Hepatocyte (in vitro differentiated cells): ENCODE measurements around the gene SPAG16. TPM values are rescaled to one million over a fixed set of nuclear protein-coding genes. Genes with fewer than 3 reads are reported as not detected.

Experiments
- DNase-seq: peaks from one replicate; pipeline ENCODE4 v3.0.0-alpha.2; 2016; ENCODE audit warnings: low spot score
- H2AFZ ChIP-seq: fragments of 200-600 bp; sonication (generic); 2 replicates; pipeline ENCODE4 v1.6.0; 2016; ENCODE audit warnings: antibody characterized with exemption, mild to moderate bottlenecking
- H3K27ac ChIP-seq: fragments of 200-600 bp; sonication (generic); 2 replicates; pipeline ENCODE4 v1.5.1; 2016; ENCODE audit warnings: mild to moderate bottlenecking
- H3K27me3 ChIP-seq: fragments of 200-600 bp; sonication (generic); 2 replicates; pipeline ENCODE4 v1.6.1; 2016
- H3K36me3 ChIP-seq: fragments of 200-600 bp; sonication (generic); replicated peaks from 2 replicates; pipeline ENCODE4 v1.5.1; 2016; ENCODE audit warnings: low read depth; ENCODE audit not compliant: insufficient read depth
- H3K4me1 ChIP-seq: fragments of 200-600 bp; sonication (generic); 2 replicates; pipeline ENCODE4 v1.5.1; 2016; ENCODE audit warnings: mild to moderate bottlenecking, moderate library complexity; ENCODE audit not compliant: insufficient read depth
- H3K4me2 ChIP-seq: fragments of 200-600 bp; sonication (generic); 2 replicates; pipeline ENCODE4 v1.6.0; 2016
- H3K4me3 ChIP-seq: fragments of 200-600 bp; sonication (generic); 2 replicates; pipeline ENCODE4 v1.5.1; 2016; ENCODE audit warnings: mild to moderate bottlenecking
- H3K79me2 ChIP-seq: fragments of 200-600 bp; sonication (generic); 2 replicates; pipeline ENCODE4 v1.6.0; 2017; ENCODE audit warnings: mild to moderate bottlenecking
- H3K9me2 ChIP-seq: fragments of 200-600 bp; sonication (generic); replicated peaks from 2 replicates; pipeline ENCODE4 v1.6.0; 2017; ENCODE audit warnings: mild to moderate bottlenecking; ENCODE audit not compliant: insufficient read depth
- H3K9me3 ChIP-seq: fragments of 200-600 bp; sonication (generic); 2 replicates; pipeline ENCODE4 v1.5.1; 2016; ENCODE audit warnings: low read depth, mild to moderate bottlenecking
- H4K20me1 ChIP-seq: fragments of 200-600 bp; sonication (generic); 2 replicates; pipeline ENCODE4 v1.6.0; 2016; ENCODE audit warnings: mild to moderate bottlenecking; ENCODE audit not compliant: insufficient read depth, poor library complexity, severe bottlenecking
- EZH2 ChIP-seq: fragments of 200-600 bp; sonication (generic); IDR thresholded peaks from 2 replicates; pipeline ENCODE4 v1.6.1; 2016; ENCODE audit warnings: antibody characterized with exemption, mild to moderate bottlenecking, borderline replicate concordance
- EZH2phosphoT487 ChIP-seq: fragments of 200-600 bp; sonication (generic); IDR thresholded peaks from one replicate; pipeline ENCODE4 v1.6.1; 2018; ENCODE audit warnings: antibody characterized with exemption, mild to moderate bottlenecking, low read depth, moderate library complexity; ENCODE audit not compliant: unreplicated experiment, severe bottlenecking
- WGBS: methylation state at CpG from one replicate; pipeline ENCODE4 v1.1.6; 2016; ENCODE audit warnings: low lambda C conversion rate; ENCODE audit errors: missing lambda C conversion rate; 5-methylcytosine and 5-hydroxymethylcytosine counted together
- polyA plus RNA-seq: library from polyadenylated mRNA; unstranded; fragments of >200 nt; fragmentation: Nextera tagmentation; extraction: Ambion mirVana; gene quantifications from 2 replicates; pipeline ENCODE4 v1.2.1, GENCODE V29; 2016
- total RNA-seq: library from RNA; depleted of rRNA; stranded (reverse); fragments of >200 nt; gene quantifications from 2 replicates; pipeline ENCODE4 v1.2.3, GENCODE V29; 2014
- TF ChIP-seq, protein P1 (sequence below): fragments of 200-600 bp; sonication (generic); IDR thresholded peaks from 2 replicates; pipeline ENCODE4 v1.5.1; 2016; ENCODE audit warnings: antibody characterized with exemption, mild to moderate bottlenecking; ENCODE audit not compliant: poor library complexity

Gene SPAG16
- total and polyA plus RNA-seq, 2 experiments from 2014 or later = 52.1 to 56.9 TPM

DNA sequence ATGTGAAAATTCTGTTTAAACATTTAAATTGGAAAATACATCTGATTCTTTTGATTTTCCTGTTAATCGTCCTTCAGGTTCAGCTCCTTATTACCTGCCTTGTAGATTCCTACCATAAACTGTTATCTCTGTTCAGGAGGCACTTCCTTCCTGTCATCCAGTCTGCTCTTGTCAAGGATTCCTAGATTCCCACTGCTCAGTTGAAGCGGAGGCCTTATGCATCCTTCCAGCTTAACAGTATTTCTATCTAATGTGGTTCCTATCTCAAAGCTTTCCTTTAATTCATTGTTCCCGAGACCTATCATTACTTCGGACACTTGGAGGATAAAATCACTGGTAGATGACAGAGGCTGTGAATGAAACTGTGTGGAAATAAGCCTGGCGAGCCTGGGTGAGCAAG is 12.0 kb downstream of the SPAG16 start:
- Histone ChIP-seq H3K4me1 (no peaks in the 10 kb centered on the region), H3K27ac (no peak overlapping the region), H3K4me2 (no peak overlapping the region), H3K9me2 (no peaks in the 10 kb centered on the region), H3K79me2 (peaks cover 16% of the 10 kb centered on the region), H3K4me3 (no peak overlapping the region), H3K9me3 (no peaks in the 10 kb centered on the region), H4K20me1 (no peaks in the 10 kb centered on the region), H3K36me3 (no peaks in the 10 kb centered on the region), H2AFZ (no peak overlapping the region), H3K27me3 (no peaks in the 10 kb centered on the region)
- TF ChIP-seq, protein P1, sequence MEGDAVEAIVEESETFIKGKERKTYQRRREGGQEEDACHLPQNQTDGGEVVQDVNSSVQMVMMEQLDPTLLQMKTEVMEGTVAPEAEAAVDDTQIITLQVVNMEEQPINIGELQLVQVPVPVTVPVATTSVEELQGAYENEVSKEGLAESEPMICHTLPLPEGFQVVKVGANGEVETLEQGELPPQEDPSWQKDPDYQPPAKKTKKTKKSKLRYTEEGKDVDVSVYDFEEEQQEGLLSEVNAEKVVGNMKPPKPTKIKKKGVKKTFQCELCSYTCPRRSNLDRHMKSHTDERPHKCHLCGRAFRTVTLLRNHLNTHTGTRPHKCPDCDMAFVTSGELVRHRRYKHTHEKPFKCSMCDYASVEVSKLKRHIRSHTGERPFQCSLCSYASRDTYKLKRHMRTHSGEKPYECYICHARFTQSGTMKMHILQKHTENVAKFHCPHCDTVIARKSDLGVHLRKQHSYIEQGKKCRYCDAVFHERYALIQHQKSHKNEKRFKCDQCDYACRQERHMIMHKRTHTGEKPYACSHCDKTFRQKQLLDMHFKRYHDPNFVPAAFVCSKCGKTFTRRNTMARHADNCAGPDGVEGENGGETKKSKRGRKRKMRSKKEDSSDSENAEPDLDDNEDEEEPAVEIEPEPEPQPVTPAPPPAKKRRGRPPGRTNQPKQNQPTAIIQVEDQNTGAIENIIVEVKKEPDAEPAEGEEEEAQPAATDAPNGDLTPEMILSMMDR = no peak
- TF ChIP-seq EZH2phosphoT487 = no peak
- TF ChIP-seq EZH2 = no peak
- WGBS = 94% methylated on average over 5 of the region's 5 CpGs
- no peak for DNase-seq

DNA sequence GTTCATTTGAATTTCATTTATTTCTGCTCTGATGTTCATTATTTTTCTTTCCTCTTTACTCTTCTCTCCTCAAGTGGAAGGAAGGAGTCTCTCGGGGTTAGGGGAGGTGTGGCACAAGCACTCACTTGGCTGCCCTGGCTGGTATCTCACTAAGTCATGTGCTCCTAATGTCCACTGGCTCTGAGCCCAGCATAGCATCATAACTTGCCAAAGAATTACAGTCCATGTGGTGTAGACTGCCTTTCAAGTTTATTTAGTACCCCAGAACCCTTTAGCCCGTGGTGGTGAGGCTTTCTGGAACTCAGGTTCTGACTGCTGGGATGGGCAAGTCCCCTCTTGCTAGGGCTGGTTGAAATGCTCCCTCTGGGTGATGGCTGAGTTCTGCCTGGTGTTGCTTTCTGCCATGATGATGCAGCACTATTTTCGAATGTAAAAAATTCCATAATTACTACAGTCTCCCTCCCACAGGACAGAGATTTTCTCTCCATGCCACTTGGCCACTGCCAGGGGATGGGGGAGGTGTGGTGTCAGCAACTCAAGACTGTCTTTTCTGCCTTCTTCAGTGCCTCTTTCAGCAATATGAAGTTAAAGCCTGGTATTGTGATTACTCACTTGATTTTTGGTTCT is 22.2 kb downstream of the SPAG16 start:
- Histone ChIP-seq H3K27ac (no peak overlapping the region), H3K36me3 (peaks cover 10% of the 10 kb centered on the region), H3K9me2 (no peaks in the 10 kb centered on the region), H3K27me3 (no peaks in the 10 kb centered on the region), H3K4me1 (no peaks in the 10 kb centered on the region), H3K9me3 (peaks cover 18% of the 10 kb centered on the region), H2AFZ (no peak overlapping the region), H3K4me2 (no peak overlapping the region), H3K4me3 (no peak overlapping the region), H4K20me1 (no peaks in the 10 kb centered on the region), H3K79me2 (no peaks in the 10 kb centered on the region)
- DNase-seq = peak; percentile 13
- 98% methylated on average over 3 of the region's 3 CpGs for WGBS
- TF ChIP-seq, protein P1 = no peak
- TF ChIP-seq EZH2 = no peak
- no peak for TF ChIP-seq EZH2phosphoT487

DNA sequence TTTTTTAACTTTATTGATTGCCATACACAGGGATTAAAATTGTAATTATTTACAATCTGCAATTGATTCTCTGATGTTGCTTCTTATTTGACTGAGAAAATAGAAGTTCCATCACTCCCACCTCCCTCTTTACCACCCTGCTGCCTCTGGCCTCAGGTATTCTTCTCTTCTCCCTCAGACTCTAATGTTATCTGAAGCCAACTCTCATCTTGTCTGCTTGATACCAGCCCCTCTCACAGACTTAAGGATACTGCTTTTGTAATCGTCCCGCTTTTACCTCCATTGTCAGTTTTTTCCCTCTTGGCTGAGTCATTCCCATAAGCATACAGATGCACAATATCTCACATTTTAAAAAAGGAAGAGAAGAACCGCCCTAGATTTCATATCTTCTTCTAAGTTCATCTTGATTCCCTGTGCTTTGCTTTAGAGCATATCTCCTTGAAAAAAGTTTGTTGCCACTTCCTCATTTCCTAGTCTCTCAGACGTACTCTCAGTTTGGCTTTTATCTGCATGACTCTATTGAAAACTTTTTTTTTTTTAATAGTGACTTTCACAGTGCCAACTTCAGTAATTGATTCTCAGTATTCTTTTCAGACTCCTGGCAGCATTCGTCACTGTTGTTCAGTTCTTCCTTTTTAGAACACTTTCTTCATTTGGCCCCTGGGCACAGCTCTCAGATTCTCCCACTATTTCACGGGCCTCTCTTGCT is 31.1 kb downstream of the SPAG16 start:
- Histone ChIP-seq H3K9me2 (no peaks in the 10 kb centered on the region), H3K4me3 (no peak overlapping the region), H4K20me1 (no peaks in the 10 kb centered on the region), H3K9me3 (no peaks in the 10 kb centered on the region), H3K36me3 (no peaks in the 10 kb centered on the region), H3K4me1 (no peaks in the 10 kb centered on the region), H3K27me3 (no peaks in the 10 kb centered on the region), H3K27ac (no peak overlapping the region), H2AFZ (no peak overlapping the region), H3K79me2 (no peaks in the 10 kb centered on the region), H3K4me2 (no peak overlapping the region)
- no peak for DNase-seq
- 90% methylated on average over 6 of the region's 6 CpGs for WGBS
- TF ChIP-seq EZH2phosphoT487 (no peak), EZH2 (no peak)
- TF ChIP-seq, protein P1 = no peak
